ENCODE measurements around the gene FCRLA.
"Not testable (repeated sequence)": the region's sequence is repeated elsewhere in the genome, so short reads cannot be mapped to it uniquely, and the experiment has no call there.

Gene FCRLA

GRCh38 chr1:161706482-161707347, at the start of gene FCRLA:
TSS of gene FCRLA (plus strand) at chr1:161707229. CDS start at chr1:161707265, 36 bp downstream.
- DNase-seq = no peak

GRCh38 chr1:161658524-161658923, 48.5 kb upstream of the FCRLA start:
- DNase-seq = not testable (repeated sequence)

- not testable (repeated sequence) for DNase-seq
Measured at GRCh38 chr1:161661660-161662311, 45.2 kb upstream of the FCRLA start.

- not testable (repeated sequence) for DNase-seq
Measured at GRCh38 chr1:161662684-161663339, 44.2 kb upstream of the FCRLA start, which contains the start of gene FCGR2B. TSS of gene FCGR2B (plus strand) at chr1:161663143. CDS start at chr1:161663242, 99 bp downstream.

- DNase-seq = not testable (repeated sequence)
Measured at GRCh38 chr1:161663569-161663968, 43.5 kb upstream of the FCRLA start.

- DNase-seq = not testable (repeated sequence)
Measured at GRCh38 chr1:161664689-161665088, 42.3 kb upstream of the FCRLA start.

- peak; percentile 10 for DNase-seq
Measured at GRCh38 chr1:161671045-161672020, 35.7 kb upstream of the FCRLA start.

- not testable (repeated sequence) for DNase-seq
Measured at GRCh38 chr1:161673437-161673836, 33.6 kb upstream of the FCRLA start.

- not testable (repeated sequence) for DNase-seq
Measured at GRCh38 chr1:161674447-161674846, 32.6 kb upstream of the FCRLA start.

- not testable (repeated sequence) for DNase-seq
Measured at GRCh38 chr1:161674908-161675307, 32.1 kb upstream of the FCRLA start.

- DNase-seq = no peak
Measured at GRCh38 chr1:161676441-161676840, 30.6 kb upstream of the FCRLA start.

GRCh38 chr1:161676958-161677689, 29.9 kb upstream of the FCRLA start:
- DNase-seq = no peak

- DNase-seq = no peak
Measured at GRCh38 chr1:161678500-161678899, 28.5 kb upstream of the FCRLA start.

GRCh38 chr1:161681879-161682278, 25.1 kb upstream of the FCRLA start:
- no peak for DNase-seq

GRCh38 chr1:161688946-161689345, 18.1 kb upstream of the FCRLA start:
- no peak for DNase-seq

- no peak for DNase-seq
Measured at GRCh38 chr1:161691846-161692245, 15.2 kb upstream of the FCRLA start.

GRCh38 chr1:161693020-161693712, 13.9 kb upstream of the FCRLA start:
- not testable (repeated sequence) for DNase-seq

- DNase-seq = not testable (repeated sequence)
Measured at GRCh38 chr1:161698302-161698701, 8.7 kb upstream of the FCRLA start.

- DNase-seq = no peak
Measured at GRCh38 chr1:161702250-161702649, 4.8 kb upstream of the FCRLA start.

- DNase-seq = no peak
Measured at GRCh38 chr1:161705537-161705936, 1.5 kb upstream of the FCRLA start.

- no peak for DNase-seq
Measured at GRCh38 chr1:161706113-161706481, 932 bp upstream of the FCRLA start.

Data from GDM1 (cell line).